ENCODE data around the gene IFNAR2. TPM values are rescaled to one million over a fixed set of nuclear protein-coding genes. Genes with fewer than 3 reads are reported as not detected.
A peak's percentile ranks its signal among the peaks of the same experiment; 100 is the strongest.

IFNAR2 gene
- total RNA-seq, 1 donor from 2014 or later = 18.6 TPM

- Mint-ChIP-seq H3K27ac (ENCODE audit: unreplicated experiment) (peak overlapping the region; percentile 69), H3K4me3 (ENCODE audit: unreplicated experiment) (peak overlapping the region; percentile 87)
Observed at GRCh38 chr21:33267250-33267649, 37.5 kb downstream of the IFNAR2 start.

GRCh38 chr21:33268393-33268736 is 38.6 kb downstream of the IFNAR2 start:
- H3K4me3 Mint-ChIP-seq (ENCODE audit: unreplicated experiment) = no peak overlapping the region
- TF ChIP-seq CTCF (IDR thresholded peaks at IDR 0.05) = no peak
- no peak overlapping the region for H3K27ac Mint-ChIP-seq (ENCODE audit: unreplicated experiment)
- no peaks in the 10 kb centered on the region for H3K9me3 Mint-ChIP-seq (ENCODE audit: low read depth)
- peaks cover 27% of the 10 kb centered on the region for H3K4me1 Mint-ChIP-seq (ENCODE audit: low read depth)
- no peak for DNase-seq (ENCODE audit: low spot score)
- no peaks in the 10 kb centered on the region for H3K27me3 Mint-ChIP-seq (ENCODE audit: low read depth)
- peaks cover 16% of the 10 kb centered on the region for H3K36me3 Mint-ChIP-seq (ENCODE audit: low read depth)

More at GRCh38 chr21:33267250-33267649, 37.5 kb downstream of the IFNAR2 start:
- no peaks in the 10 kb centered on the region for H3K9me3 Mint-ChIP-seq (ENCODE audit: low read depth)
- no peak for TF ChIP-seq CTCF (IDR thresholded peaks at IDR 0.05)
- no peak for DNase-seq (ENCODE audit: low spot score)
- no peaks in the 10 kb centered on the region for H3K27me3 Mint-ChIP-seq (ENCODE audit: low read depth)
- H3K4me1 Mint-ChIP-seq (ENCODE audit: low read depth) = peaks cover 27% of the 10 kb centered on the region
- H3K36me3 Mint-ChIP-seq (ENCODE audit: low read depth) = peaks cover 16% of the 10 kb centered on the region

- Mint-ChIP-seq H3K4me1 (ENCODE audit: low read depth) (peaks cover 27% of the 10 kb centered on the region), H3K36me3 (ENCODE audit: low read depth) (peaks cover 21% of the 10 kb centered on the region), H3K9me3 (ENCODE audit: low read depth) (no peaks in the 10 kb centered on the region), H3K4me3 (ENCODE audit: unreplicated experiment) (no peak overlapping the region), H3K27me3 (ENCODE audit: low read depth) (no peaks in the 10 kb centered on the region), H3K27ac (ENCODE audit: unreplicated experiment) (no peak overlapping the region)
- no peak for DNase-seq (ENCODE audit: low spot score)
- TF ChIP-seq CTCF (IDR thresholded peaks at IDR 0.05) = no peak
Observed at GRCh38 chr21:33268737-33269441, 39.2 kb downstream of the IFNAR2 start.

GRCh38 chr21:33270986-33271385 is 41.2 kb downstream of the IFNAR2 start:
- peaks cover 20% of the 10 kb centered on the region for H3K4me1 Mint-ChIP-seq (ENCODE audit: low read depth)
- peaks cover 4% of the 10 kb centered on the region for H3K9me3 Mint-ChIP-seq (ENCODE audit: low read depth)
- H3K27ac Mint-ChIP-seq (ENCODE audit: unreplicated experiment) = no peak overlapping the region
- H3K4me3 Mint-ChIP-seq (ENCODE audit: unreplicated experiment) = no peak overlapping the region
- H3K27me3 Mint-ChIP-seq (ENCODE audit: low read depth) = no peaks in the 10 kb centered on the region
- peaks cover 25% of the 10 kb centered on the region for H3K36me3 Mint-ChIP-seq (ENCODE audit: low read depth)
- no peak for TF ChIP-seq CTCF (IDR thresholded peaks at IDR 0.05)
- DNase-seq (ENCODE audit: low spot score) = no peak

GRCh38 chr21:33273044-33273443 is 43.3 kb downstream of the IFNAR2 start:
- no peaks in the 10 kb centered on the region for H3K27me3 Mint-ChIP-seq (ENCODE audit: low read depth)
- peaks cover 32% of the 10 kb centered on the region for H3K36me3 Mint-ChIP-seq (ENCODE audit: low read depth)
- DNase-seq (ENCODE audit: low spot score) = no peak
- no peak overlapping the region for H3K27ac Mint-ChIP-seq (ENCODE audit: unreplicated experiment)
- H3K9me3 Mint-ChIP-seq (ENCODE audit: low read depth) = peaks cover 4% of the 10 kb centered on the region
- TF ChIP-seq CTCF (IDR thresholded peaks at IDR 0.05) = no peak
- peaks cover 3% of the 10 kb centered on the region for H3K4me1 Mint-ChIP-seq (ENCODE audit: low read depth)
- H3K4me3 Mint-ChIP-seq (ENCODE audit: unreplicated experiment) = no peak overlapping the region
